Spinal cord (tissue), 10 donors: ENCODE results near the gene TMEM131L. TPM values are rescaled to one million over a fixed set of nuclear protein-coding genes. Genes with fewer than 3 reads are reported as not detected.
"Not testable (repeated sequence)": the region's sequence is repeated elsewhere in the genome, so short reads cannot be mapped to it uniquely, and the experiment has no call there.

Experiments
- DNase-seq, 6 donors: peaks; one replicate each; pipeline versions ENCODE4 v3.0.0 to v3.0.0-alpha.2; 2013 to 2015; ENCODE audit warnings: low spot score in 6 of 6, low read depth in 4 of 6
- H3K27ac ChIP-seq: one replicate; pipeline ENCODE4 v1.5.1; 2013; ENCODE audit warnings: low read depth, low read length, control low read depth
- H3K27me3 ChIP-seq: one replicate; pipeline ENCODE4 v1.6.1; 2013; ENCODE audit warnings: low read length; ENCODE audit not compliant: control insufficient read depth, insufficient read depth
- H3K36me3 ChIP-seq: one replicate; pipeline ENCODE4 v1.6.1; 2013; ENCODE audit warnings: low read length; ENCODE audit not compliant: control insufficient read depth, insufficient read depth
- H3K4me1 ChIP-seq: one replicate; pipeline ENCODE4 v1.6.1; 2013; ENCODE audit warnings: low read length; ENCODE audit not compliant: control insufficient read depth, insufficient read depth
- H3K4me3 ChIP-seq: one replicate; pipeline ENCODE4 v1.5.1; 2013; ENCODE audit warnings: low read depth, low read length, control low read depth
- H3K9me3 ChIP-seq: one replicate; pipeline ENCODE4 v1.6.1; 2013; ENCODE audit warnings: low read length; ENCODE audit not compliant: control insufficient read depth, insufficient read depth
- WGBS: methylation state at CpG from one replicate; pipeline ENCODE4 v1.1.5; 2013; ENCODE audit warnings: missing lambda C conversion rate; ENCODE audit not compliant: insufficient coverage; 5-methylcytosine and 5-hydroxymethylcytosine counted together
- polyA plus RNA-seq, 2 donors: library from polyadenylated mRNA; unstranded; fragments of 120-200 nt; gene quantifications; one replicate each; pipeline ENCODE4 v1.2.1, GENCODE V29; 2013; ENCODE audit not compliant: insufficient read length in 2 of 2
- total RNA-seq, 2 donors: library from RNA; depleted of rRNA in 1 of 2; stranded (reverse); fragments of 120-200 nt in 1 of 2; fragments of >200 nt in 1 of 2; gene quantifications; one replicate each; pipeline versions ENCODE4 v1.2.3 to v1.2.4, GENCODE V29; 2013 to 2014
- donor health status: healthy.

The TMEM131L gene
- total and polyA plus RNA-seq, 4 donors: 6.5 to 18.1 (median 12.4) TPM

GRCh38 chr4:153547520-153547919 is 81.4 kb downstream of the TMEM131L start:
- Histone ChIP-seq H3K4me1 (peaks cover 3% of the 10 kb centered on the region), H3K27me3 (no peaks in the 10 kb centered on the region), H3K27ac (no peak overlapping the region), H3K4me3 (no peak overlapping the region), H3K36me3 (no peaks in the 10 kb centered on the region), H3K9me3 (no peaks in the 10 kb centered on the region)
- WGBS: 100% methylated on average over 5 of the region's 5 CpGs
- no peak for DNase-seq

DNA sequence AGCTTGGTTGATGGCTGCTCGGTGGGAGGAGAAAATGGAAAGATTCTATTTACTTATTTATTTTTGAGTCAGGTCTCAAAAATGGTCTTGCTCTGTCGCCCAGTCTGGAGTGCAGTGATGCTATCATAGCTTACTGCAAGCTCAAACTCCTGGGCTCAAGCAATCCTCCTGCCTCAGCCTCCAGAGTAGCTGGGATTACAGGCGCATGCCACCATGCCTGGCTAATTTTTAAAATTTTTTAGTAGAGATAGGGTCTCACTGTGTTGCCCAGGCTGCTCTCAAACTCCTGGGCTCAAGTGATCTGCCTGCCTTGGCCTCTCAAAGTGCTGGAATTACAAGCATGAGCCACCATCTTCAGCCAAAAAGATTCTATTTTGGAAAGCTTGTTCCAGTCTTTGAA is 82.7 kb downstream of the TMEM131L start:
- not testable (repeated sequence) for H3K27ac ChIP-seq, H3K4me3 ChIP-seq, H3K4me1 ChIP-seq, DNase-seq, H3K27me3 ChIP-seq, H3K9me3 ChIP-seq, H3K36me3 ChIP-seq
- WGBS: 100% methylated on average over 1 of the region's 3 CpGs

DNA sequence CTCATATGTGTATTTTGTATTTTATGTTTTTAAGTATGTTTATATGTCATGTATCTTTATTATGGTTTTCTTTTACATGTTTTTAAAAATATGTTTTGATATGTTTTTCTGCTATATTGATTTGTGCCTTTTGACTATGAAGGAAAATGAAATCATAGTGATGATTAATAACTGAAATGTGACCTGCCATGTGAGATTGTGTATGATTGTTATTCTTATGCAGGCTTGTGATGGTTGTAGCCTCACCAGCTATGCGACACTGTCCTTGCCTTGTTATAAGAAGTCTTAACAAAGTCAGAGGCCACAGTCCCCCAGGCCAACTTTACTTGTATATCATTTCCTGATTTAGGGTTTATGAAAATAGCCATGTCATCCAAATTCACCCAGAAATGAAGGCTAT is 83.2 kb downstream of the TMEM131L start:
- no peak for DNase-seq
- Histone ChIP-seq H3K9me3 (no peaks in the 10 kb centered on the region), H3K4me1 (peaks cover 3% of the 10 kb centered on the region), H3K36me3 (no peaks in the 10 kb centered on the region), H3K27ac (no peak overlapping the region), H3K4me3 (no peak overlapping the region), H3K27me3 (no peaks in the 10 kb centered on the region)
- WGBS: no CpG with 5 or more reads among the region's 1 CpG

- no peaks in the 10 kb centered on the region for H3K9me3 ChIP-seq
- no peaks in the 10 kb centered on the region for H3K27me3 ChIP-seq
- H3K27ac ChIP-seq: no peak overlapping the region
- no peak overlapping the region for H3K4me3 ChIP-seq
- H3K4me1 ChIP-seq: peaks cover 3% of the 10 kb centered on the region
- no peaks in the 10 kb centered on the region for H3K36me3 ChIP-seq
- DNase-seq: no peak
- no CpG with 5 or more reads among the region's 6 CpGs for WGBS
Measured at GRCh38 chr4:153553155-153553818, 87.1 kb downstream of the TMEM131L start.

GRCh38 chr4:153553819-153554170 is 87.6 kb downstream of the TMEM131L start:
- no peak overlapping the region for H3K4me3 ChIP-seq
- no peaks in the 10 kb centered on the region for H3K9me3 ChIP-seq
- DNase-seq: no peak
- H3K27ac ChIP-seq: no peak overlapping the region
- H3K4me1 ChIP-seq: peaks cover 3% of the 10 kb centered on the region
- H3K36me3 ChIP-seq: no peaks in the 10 kb centered on the region
- H3K27me3 ChIP-seq: no peaks in the 10 kb centered on the region

- H3K27me3 ChIP-seq: no peaks in the 10 kb centered on the region
- WGBS: 7% methylated on average over 2 of the region's 5 CpGs
- no peaks in the 10 kb centered on the region for H3K9me3 ChIP-seq
- H3K27ac ChIP-seq: no peak overlapping the region
- no peak overlapping the region for H3K4me3 ChIP-seq
- H3K4me1 ChIP-seq: peaks cover 3% of the 10 kb centered on the region
- DNase-seq: peak in 3 of 6 donors; percentile 31 to 81 (median 60)
- no peaks in the 10 kb centered on the region for H3K36me3 ChIP-seq
Measured at GRCh38 chr4:153555730-153556434, 89.7 kb downstream of the TMEM131L start.

DNA sequence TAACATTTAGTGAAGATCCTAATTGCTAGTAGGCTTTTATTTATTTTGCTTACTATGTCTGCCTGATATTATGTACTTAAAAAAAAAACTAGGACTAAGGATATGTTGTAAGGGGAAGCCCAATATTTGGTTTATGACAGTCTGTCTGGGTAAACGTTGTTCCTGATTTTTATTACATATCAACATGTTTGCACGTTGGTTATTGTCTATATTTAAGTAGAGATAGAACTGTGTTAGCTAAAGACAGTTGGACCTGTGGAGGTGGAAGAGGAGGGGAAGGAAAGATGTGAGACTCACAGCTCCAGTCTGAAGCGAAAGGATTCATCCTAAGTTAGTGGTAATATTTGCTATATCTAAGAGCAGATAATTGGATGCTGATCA is 90.3 kb downstream of the TMEM131L start:
- Histone ChIP-seq H3K27me3 (no peaks in the 10 kb centered on the region), H3K9me3 (no peaks in the 10 kb centered on the region), H3K27ac (no peak overlapping the region), H3K36me3 (no peaks in the 10 kb centered on the region), H3K4me1 (no peaks in the 10 kb centered on the region), H3K4me3 (no peak overlapping the region)
- WGBS: 100% methylated on average over 1 of the region's 3 CpGs
- DNase-seq: no peak

DNA sequence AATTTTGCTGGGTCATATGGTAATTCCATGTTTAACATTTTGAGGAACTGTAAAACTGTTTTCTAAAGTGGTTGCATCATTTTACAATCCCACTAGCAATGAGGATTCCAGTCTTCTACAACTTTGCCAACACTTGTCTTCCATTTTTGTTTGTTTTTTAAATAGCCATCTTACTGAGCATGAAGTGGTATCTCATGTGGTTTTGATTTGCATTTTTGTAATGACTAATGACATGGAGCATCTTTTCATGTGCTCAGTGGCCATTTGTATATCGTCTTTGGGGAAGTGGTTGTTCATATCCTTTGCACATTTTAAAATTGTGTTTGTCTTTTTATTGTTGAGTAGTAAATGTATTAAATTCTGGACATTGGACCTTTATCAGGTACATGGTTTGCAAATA is 94.7 kb downstream of the TMEM131L start:
- Histone ChIP-seq H3K27ac (no peak overlapping the region), H3K9me3 (no peaks in the 10 kb centered on the region), H3K36me3 (no peaks in the 10 kb centered on the region), H3K4me3 (no peak overlapping the region), H3K4me1 (no peaks in the 10 kb centered on the region), H3K27me3 (no peaks in the 10 kb centered on the region)
- DNase-seq: no peak
- no CpG with 5 or more reads among the region's 1 CpG for WGBS

GRCh38 chr4:153564630-153565525 is 98.7 kb downstream of the TMEM131L start:
- Histone ChIP-seq H3K27me3 (no peaks in the 10 kb centered on the region), H3K4me3 (no peak overlapping the region), H3K36me3 (no peaks in the 10 kb centered on the region), H3K4me1 (no peaks in the 10 kb centered on the region), H3K27ac (no peak overlapping the region), H3K9me3 (no peaks in the 10 kb centered on the region)
- DNase-seq: peak in 1 of 6 donors; percentile 52
- 69% methylated on average over 3 of the region's 7 CpGs for WGBS
